ENCODE data around the gene SPON1. TPM values are rescaled to one million over a fixed set of nuclear protein-coding genes. Genes with fewer than 3 reads are reported as not detected.

The SPON1 gene
- total RNA-seq, 1 donor from 2014 or later, result 0.76 TPM

DNA sequence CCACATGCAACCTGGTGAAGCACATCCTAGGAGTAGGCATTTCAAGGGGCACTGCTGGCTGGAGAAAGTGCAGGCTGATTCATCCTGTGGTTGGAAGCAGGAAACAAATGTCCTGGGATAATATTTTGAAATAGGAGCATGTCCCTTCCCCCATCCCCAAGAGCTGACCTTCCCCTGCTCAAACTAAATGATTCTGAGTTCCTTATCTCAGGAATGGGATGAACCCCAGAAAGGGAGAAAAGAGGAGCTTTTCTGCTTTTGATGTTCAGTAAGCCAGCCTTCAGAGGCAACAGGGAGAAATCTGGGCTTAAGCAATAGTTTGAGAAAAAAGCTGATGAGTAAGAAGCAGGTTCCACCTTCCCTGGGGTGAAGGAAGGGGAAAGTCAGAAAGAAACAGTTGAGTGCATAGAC is 19.5 kb upstream of the SPON1 start:
- intact Hi-C loops (cut with micrococcal nuclease), result loop anchor here (5.0 kb wide), 2 partner anchors 166 to 276 kb away; partner anchors contain the start of gene FAR1

GRCh38 chr11:13944016-13944415 is 18.5 kb upstream of the SPON1 start:
- intact Hi-C loops (cut with micrococcal nuclease), result loop anchor here (5.0 kb wide), 2 partner anchors 167 to 277 kb away; partner anchors contain the start of gene FAR1

DNA sequence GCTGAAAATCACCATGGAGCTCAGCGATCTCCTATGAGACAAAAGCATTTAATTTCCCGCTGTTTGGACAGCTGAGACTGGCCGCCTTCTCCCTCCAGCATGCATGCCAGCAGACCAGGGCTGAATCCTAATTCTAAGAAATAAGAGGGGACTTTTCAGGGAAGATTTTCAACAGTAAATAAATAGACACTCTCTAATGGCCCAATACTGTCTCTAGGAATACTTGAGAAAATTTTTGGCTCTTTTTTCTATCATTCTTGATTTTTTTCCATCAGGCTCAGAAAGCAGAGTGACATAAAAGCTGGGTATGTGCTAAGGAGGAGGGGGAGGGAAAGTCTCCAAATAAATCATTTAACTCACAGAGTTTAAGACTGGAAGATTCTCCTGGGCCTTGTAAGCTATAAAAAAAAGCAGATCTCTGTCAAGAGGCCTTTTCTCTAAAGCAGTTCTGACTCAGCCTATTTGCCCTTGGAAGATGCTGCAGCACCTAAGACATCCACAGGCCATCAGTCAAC is 17.6 kb upstream of the SPON1 start:
- intact Hi-C loops (cut with micrococcal nuclease), result loop anchor here (5.0 kb wide), 2 partner anchors 168 to 278 kb away; partner anchors contain the start of gene FAR1

DNA sequence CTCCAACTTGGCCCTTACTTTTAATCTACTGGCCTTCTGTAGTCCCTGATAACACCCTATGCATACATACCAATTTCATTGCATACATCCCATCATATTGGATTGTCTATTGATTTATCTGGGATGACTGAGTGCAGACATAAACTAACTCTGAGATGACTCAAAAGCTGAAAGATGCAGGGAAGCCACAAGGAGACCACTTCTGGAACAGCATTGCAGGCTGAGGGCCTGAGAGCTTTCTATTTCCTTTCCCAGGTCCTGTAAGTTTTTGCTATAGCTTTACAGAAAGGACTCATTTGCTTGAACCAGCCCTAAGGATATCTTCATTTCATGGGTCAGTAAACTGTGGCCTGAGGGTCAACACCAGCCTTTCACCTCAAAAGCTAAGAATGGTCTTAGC is 15.1 kb upstream of the SPON1 start:
- intact Hi-C loops (cut with micrococcal nuclease), result no loop called here

GRCh38 chr11:13949876-13950275 is 12.6 kb upstream of the SPON1 start:
- intact Hi-C loops (cut with micrococcal nuclease), result loop anchor here (10.0 kb wide), 1 partner anchor 465 kb away; no protein-coding TSS in a partner anchor

DNA sequence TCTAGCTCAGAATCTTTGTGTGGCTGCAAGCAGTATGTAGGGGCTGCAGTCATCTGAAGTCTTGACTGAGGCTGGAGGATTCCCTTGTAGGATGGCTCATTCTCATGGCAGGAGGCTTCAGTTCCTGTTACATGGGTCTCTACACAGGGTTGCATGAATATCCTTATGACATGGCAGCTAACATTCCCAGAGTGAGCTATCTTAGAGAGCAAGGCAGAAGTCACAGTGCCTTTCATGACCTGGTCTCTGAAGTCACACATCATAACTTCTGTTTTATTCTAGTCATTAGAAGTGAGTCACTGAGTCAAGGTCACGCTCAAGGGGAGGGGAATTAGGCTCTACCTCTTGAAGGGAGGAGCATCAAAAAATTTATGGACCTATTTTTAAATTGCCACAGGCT is 10.3 kb upstream of the SPON1 start:
- intact Hi-C loops (cut with micrococcal nuclease), result loop anchor here (10.0 kb wide), 1 partner anchor 463 kb away; no protein-coding TSS in a partner anchor

DNA sequence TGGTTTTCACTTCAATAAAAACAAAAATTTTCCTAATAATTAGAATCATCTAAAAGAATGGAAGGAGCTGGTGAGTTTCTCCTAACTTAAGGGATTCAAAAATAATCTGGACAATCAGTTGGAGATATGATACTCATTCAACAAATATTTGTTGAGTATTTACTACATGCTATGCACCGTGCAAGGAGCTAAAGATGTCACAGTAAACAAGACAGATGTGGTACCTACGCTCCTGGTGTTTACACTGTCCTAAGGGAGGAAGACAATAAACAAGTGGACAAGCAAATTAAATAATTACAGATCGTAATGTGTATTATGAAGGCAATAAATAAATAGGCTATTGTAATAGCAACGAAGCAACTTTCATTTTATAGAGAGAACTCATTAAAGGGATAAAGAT is 9.9 kb upstream of the SPON1 start:
- intact Hi-C loops (cut with micrococcal nuclease), result loop anchor here (10.0 kb wide), 1 partner anchor 462 kb away; no protein-coding TSS in a partner anchor

GRCh38 chr11:13954591-13954990 is 7.9 kb upstream of the SPON1 start:
- intact Hi-C loops (cut with micrococcal nuclease), result loop anchor here (10.0 kb wide), 1 partner anchor 460 kb away; no protein-coding TSS in a partner anchor

DNA sequence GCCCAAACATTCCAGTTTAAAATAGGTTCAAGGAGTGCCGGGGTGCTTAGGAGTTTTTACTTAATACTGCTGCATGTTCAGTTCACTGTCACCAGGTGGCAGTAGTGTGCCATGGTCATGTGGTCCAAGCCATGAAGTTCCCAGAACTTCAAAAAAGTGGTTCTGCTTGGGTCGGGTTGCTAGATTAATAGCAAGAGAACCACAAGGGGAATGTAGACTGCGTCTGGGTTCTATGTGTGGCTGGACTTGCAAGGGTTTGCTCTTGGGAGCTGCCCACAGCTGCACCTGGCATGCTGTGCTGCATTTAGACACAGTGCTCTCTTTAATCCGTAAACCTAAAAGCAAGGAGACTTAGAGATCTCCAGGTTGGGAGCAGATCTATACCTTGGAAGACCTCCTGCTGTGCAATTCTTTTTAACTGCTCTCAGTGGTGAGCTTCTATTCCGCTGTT is 6.5 kb upstream of the SPON1 start:
- intact Hi-C loops (cut with micrococcal nuclease), result loop anchor here (1.0 to 10.0 kb wide), 7 partner anchors 121 to 499 kb away; no protein-coding TSS in a partner anchor

GRCh38 chr11:13956988-13957387 is 5.5 kb upstream of the SPON1 start:
- intact Hi-C loops (cut with micrococcal nuclease), result loop anchor here (1.0 to 10.0 kb wide), 7 partner anchors 120 to 498 kb away; no protein-coding TSS in a partner anchor

DNA sequence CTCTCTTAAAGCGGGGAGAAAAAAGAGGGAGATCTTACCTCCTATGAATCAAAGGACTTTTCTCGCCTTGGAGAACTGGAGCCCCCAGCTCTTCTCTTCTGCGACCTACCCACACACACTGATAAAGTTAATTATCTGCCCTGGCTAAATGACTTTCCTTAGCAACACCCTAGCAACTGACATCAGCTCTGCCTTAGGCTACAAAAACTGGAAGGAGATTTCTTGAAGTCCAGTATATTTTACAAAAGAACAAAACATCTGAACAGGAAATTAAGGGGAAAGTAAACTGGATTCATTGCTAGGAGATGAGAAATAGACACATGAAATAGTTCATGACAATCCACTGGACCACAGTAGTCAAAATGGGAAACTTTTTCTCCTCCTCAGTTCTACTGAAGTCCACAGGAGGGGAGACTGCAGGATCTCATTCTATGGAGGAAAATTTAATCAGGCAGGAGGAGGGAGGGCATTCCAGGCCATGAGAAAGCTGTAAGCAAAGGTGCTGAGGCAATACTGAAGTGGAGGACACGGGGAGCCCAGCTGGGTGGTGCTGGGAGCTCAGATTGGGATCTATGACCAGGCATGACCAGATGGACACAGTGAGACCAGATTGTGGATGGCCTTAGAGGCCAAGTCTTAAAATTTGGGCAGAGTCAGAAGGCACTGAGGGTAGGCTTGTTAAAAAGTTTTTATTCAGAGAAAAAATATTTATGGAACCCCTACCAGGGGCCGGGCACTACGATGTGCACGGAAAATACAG is 3.7 kb upstream of the SPON1 start:
- intact Hi-C loops (cut with micrococcal nuclease), result loop anchor here (5.0 to 10.0 kb wide), 2 partner anchors 118 to 456 kb away; no protein-coding TSS in a partner anchor

DNA sequence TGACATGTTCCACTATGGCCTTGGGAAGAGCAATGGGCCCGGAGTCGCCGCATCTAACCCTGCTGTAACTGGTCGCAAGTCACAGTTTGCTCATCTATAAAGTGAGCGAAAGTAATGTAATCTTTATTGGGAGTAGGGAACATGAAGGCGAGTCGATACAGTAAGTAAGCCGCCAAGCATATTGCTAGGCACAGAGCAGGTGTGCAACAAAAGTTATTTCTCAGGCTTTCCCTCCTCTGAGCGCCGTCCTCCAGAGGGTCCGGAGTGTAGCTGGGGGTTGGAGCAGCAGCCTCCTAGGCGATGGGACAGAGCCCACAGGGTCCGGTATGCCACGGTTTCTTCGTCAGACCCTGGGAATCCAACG is 343 bp upstream of the SPON1 start:
- intact Hi-C loops (cut with micrococcal nuclease), result no loop called here

GRCh38 chr11:13963169-13963948 is 836 bp downstream of the SPON1 start:
- intact Hi-C loops (cut with micrococcal nuclease), result no loop called here

DNA sequence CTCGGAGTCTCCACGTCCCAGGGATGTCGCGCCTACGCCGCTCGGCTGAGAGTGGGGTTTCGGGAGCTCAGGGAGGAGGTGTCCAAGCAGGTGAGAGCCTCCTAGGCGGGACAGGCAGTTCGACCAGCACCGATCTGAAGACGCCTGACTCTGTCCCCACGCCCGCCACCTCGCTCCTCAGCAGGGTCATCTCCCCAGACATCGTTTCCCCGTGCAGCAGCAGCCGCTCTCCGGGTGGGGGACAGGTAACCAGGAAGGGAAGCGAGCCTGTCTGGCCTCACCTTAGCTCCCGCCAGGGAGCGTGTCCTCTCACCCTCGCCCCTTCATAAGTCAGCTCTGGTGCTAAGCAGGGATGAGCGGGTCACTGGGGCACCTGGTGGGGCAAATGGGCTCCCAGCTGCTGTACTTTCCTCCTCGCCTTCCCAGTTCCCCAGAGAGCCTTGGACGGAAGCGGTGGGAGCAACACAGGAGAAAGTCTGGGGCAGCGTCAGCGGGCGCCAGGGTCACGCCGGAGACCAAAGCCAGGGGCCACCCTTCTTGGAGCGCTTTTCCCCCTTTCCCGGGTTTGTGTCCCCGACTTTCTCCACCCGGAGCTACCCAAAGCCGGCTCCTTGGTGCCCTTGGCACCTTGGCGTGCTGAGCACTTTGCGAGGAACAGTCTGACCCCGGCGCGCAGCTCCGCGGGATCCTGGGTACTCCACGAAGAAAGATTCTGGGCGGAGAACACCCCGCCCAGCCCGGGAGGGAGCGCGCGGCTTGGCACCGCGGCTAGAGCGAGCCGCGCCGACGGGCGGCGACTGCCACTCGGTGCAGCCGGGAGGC is 1.6 kb downstream of the SPON1 start:
- intact Hi-C loops (cut with micrococcal nuclease), result no loop called here

DNA sequence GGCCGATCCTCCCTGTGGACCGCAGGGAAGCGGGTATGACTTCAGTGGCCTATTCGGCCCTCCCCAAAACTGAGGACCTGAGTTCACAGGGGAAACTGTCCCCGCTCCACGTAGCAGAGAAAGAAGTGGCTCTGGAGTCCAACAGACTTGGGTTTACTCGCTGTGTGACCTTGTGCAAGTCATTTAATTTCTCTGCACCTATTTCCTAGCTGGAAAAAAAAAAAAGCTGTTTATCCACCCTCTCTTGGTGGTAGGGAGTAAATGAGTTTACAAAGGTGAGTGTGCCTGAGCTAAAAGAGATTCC is 2.2 kb downstream of the SPON1 start:
- intact Hi-C loops (cut with micrococcal nuclease), result no loop called here

- intact Hi-C loops (cut with micrococcal nuclease), result no loop called here
These were observed 2.8 kb downstream of the SPON1 start for GRCh38 chr11:13965337-13965736.

- intact Hi-C loops (cut with micrococcal nuclease), result no loop called here
These were observed 3.5 kb downstream of the SPON1 start for GRCh38 chr11:13966013-13966412.

DNA sequence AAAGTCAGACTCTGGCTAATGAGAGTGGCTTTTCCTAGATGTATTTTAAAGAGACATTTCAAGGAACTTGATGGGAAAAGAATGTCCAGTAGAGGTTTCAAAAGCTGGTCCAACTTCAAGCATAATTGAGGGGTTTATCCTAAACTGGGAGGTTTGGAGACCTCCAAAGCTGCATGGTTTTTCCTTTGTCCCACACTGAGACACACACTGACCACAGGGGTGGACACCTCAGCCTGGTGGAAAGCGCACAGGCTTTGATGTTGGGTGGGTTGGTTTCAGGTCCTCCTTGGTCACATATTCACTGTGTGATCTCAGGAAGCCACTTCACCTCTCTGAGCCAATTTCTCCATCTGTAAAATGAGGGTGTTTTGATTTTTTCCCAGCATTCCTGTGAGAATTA is 4.0 kb downstream of the SPON1 start:
- intact Hi-C loops (cut with micrococcal nuclease), result no loop called here

- intact Hi-C loops (cut with micrococcal nuclease), result no loop called here
These were observed 8.5 kb downstream of the SPON1 start for GRCh38 chr11:13970986-13971385.

GRCh38 chr11:13972043-13972910 is 9.8 kb downstream of the SPON1 start:
- intact Hi-C loops (cut with micrococcal nuclease), result no loop called here

Measured in T-helper 1 cell treated with Interleukin-12 subunit alpha and Interleukin-12 subunit beta and Interleukin-4 antibody, amounts not matched to agents 30 ng/mL and 1 ng/mL, for 36 hours (primary cell).